Neuronal stem cell (in vitro differentiated cells): Measurements from ENCODE around the gene CEACAM8.
"Not testable (repeated sequence)": the region's sequence is repeated elsewhere in the genome, so short reads cannot be mapped to it uniquely, and the experiment has no call there.

Experiments used
- DNase-seq: peaks from one replicate; pipeline ENCODE4 v3.0.0-alpha.2; 2013; ENCODE audit warnings: low spot score
- H2AFZ ChIP-seq: one replicate; pipeline ENCODE4 v1.6.1; 2013; ENCODE audit warnings: mild to moderate bottlenecking, low read length, inconsistent platforms
- H2AK5ac ChIP-seq: 2 replicates; pipeline ENCODE4 v1.6.1; 2013; ENCODE audit warnings: low read depth, mild to moderate bottlenecking, inconsistent platforms, low read length, moderate library complexity, mixed read lengths
- H2BK120ac ChIP-seq: 2 replicates; pipeline ENCODE4 v1.6.1; 2013; ENCODE audit warnings: low read depth, mild to moderate bottlenecking, inconsistent platforms, low read length, moderate library complexity, mixed read lengths
- H2BK12ac ChIP-seq: one replicate; pipeline ENCODE4 v1.6.1; 2013; ENCODE audit warnings: low read length, inconsistent platforms
- H2BK15ac ChIP-seq: 2 replicates; pipeline ENCODE4 v1.6.1; 2013; ENCODE audit warnings: mild to moderate bottlenecking, low read length, inconsistent platforms, mixed read lengths
- H2BK5ac ChIP-seq: one replicate; pipeline ENCODE4 v1.6.1; 2013; ENCODE audit warnings: inconsistent platforms, mild to moderate bottlenecking, low read length, moderate library complexity
- H3K14ac ChIP-seq: one replicate; pipeline ENCODE4 v1.6.1; 2013; ENCODE audit warnings: low read length, inconsistent platforms
- H3K18ac ChIP-seq: 2 replicates; pipeline ENCODE4 v1.6.1; 2013; ENCODE audit warnings: low read length, inconsistent platforms
- H3K23ac ChIP-seq: 2 replicates; pipeline ENCODE4 v1.6.1; 2013; ENCODE audit warnings: low read depth, mild to moderate bottlenecking, mixed read lengths, low read length, inconsistent platforms; ENCODE audit not compliant: poor library complexity
- H3K27ac ChIP-seq: replicated peaks from 3 replicates; pipeline ENCODE4 v1.5.1; 2013; ENCODE audit warnings: low read length, inconsistent platforms
- H3K27me3 ChIP-seq, 3 experiments: 2 replicates each; pipeline ENCODE4 v1.6.1; 2013; ENCODE audit warnings: low read length in 3 of 3, mild to moderate bottlenecking in 2 of 3, inconsistent platforms in 1 of 3, low read depth in 1 of 3, mixed read lengths in 1 of 3, moderate library complexity in 1 of 3; ENCODE audit not compliant: control insufficient read depth in 3 of 3, insufficient read depth in 3 of 3
- H3K36me3 ChIP-seq, 2 donors: replicated peaks in 1 of 2; 2 replicates each; pipeline ENCODE4 v1.6.1; 2013; ENCODE audit warnings: low read length in 2 of 2; ENCODE audit not compliant: control insufficient read depth in 2 of 2, insufficient read depth in 2 of 2
- H3K4ac ChIP-seq: 2 replicates; pipeline ENCODE4 v1.6.1; 2013; ENCODE audit warnings: inconsistent platforms, mild to moderate bottlenecking, low read length, moderate library complexity
- H3K4me1 ChIP-seq, 2 donors: 1 replicate in 1 of 2; 2 replicates in 1 of 2; pipeline ENCODE4 v1.6.1; 2013; ENCODE audit warnings: low read length in 2 of 2, low read depth in 1 of 2; ENCODE audit not compliant: control insufficient read depth in 2 of 2, insufficient read depth in 1 of 2
- H3K4me2 ChIP-seq: one replicate; pipeline ENCODE4 v1.6.1; 2013; ENCODE audit warnings: mild to moderate bottlenecking, low read length, inconsistent platforms; ENCODE audit not compliant: insufficient read depth, poor library complexity, severe bottlenecking
- H3K4me3 ChIP-seq, 2 donors: 2 replicates each; pipeline ENCODE4 v1.5.1; 2013; ENCODE audit warnings: low read length in 2 of 2, mild to moderate bottlenecking in 2 of 2, inconsistent platforms in 1 of 2, moderate library complexity in 1 of 2
- H3K79me1 ChIP-seq: one replicate; pipeline ENCODE4 v1.6.1; 2013; ENCODE audit warnings: low read depth, mild to moderate bottlenecking, inconsistent platforms, low read length, moderate library complexity
- H3K9ac ChIP-seq: one replicate; pipeline ENCODE4 v1.6.1; 2013; ENCODE audit warnings: mild to moderate bottlenecking, low read depth, low read length, inconsistent platforms; ENCODE audit not compliant: poor library complexity
- H3K9me3 ChIP-seq, 2 donors: replicated peaks in 1 of 2; 2 replicates each; pipeline versions ENCODE3 to v1.6.1; 2013; ENCODE audit warnings: low read length in 2 of 2, mild to moderate bottlenecking in 2 of 2, inconsistent platforms in 1 of 2, low read depth in 1 of 2, mixed read lengths in 1 of 2, moderate library complexity in 1 of 2; ENCODE audit not compliant: control insufficient read depth in 2 of 2, insufficient read depth in 1 of 2
- H4K8ac ChIP-seq: one replicate; pipeline ENCODE4 v1.6.1; 2013; ENCODE audit warnings: low read depth, mild to moderate bottlenecking, inconsistent platforms, low read length, moderate library complexity
- H4K91ac ChIP-seq: one replicate; pipeline ENCODE4 v1.6.1; 2013; ENCODE audit warnings: low read length, low read depth, mild to moderate bottlenecking, inconsistent platforms; ENCODE audit not compliant: poor library complexity
- WGBS, 2 donors: extraction: QIAGEN DNeasy Blood & Tissue Kit; methylation state at CpG; one replicate each; pipeline ENCODE4 v1.1.7; 2013; ENCODE audit warnings: missing lambda C conversion rate in 2 of 2, mixed read lengths in 1 of 2; ENCODE audit not compliant: insufficient read length in 2 of 2, insufficient replicate concordance in 1 of 2; ENCODE audit errors: extremely low coverage in 2 of 2; 5-methylcytosine and 5-hydroxymethylcytosine counted together

The CEACAM8 gene

DNA sequence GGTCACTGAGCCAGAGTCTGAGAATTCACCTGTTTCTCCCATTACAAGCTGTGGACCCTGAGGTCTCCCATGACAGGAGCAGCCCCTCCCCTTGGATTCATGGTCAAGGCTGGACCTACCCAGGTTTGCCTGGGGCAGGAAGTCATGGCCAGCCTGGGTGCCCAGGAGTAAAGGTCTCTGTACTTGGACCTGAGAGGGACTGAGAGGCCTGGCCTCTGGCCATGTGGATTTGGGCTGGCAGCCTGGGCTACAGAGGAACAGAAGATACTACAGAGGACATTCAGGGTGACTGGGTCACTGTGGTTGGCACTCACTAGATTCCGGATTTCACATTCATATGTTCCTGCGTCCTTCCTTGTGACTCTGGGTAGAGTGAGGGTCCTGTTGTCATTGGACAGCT is 31.5 kb upstream of the CEACAM8 start:
- Histone ChIP-seq H2AK5ac (no peak overlapping the region), H3K23ac (no peak overlapping the region), H2BK15ac (no peak overlapping the region), H3K4ac (no peak overlapping the region), H3K4me1 (no peaks in the 10 kb centered on the region), H3K18ac (no peak overlapping the region), H3K36me3 (no peaks in the 10 kb centered on the region), H3K27me3 (peaks cover 0 to 9% (median 0%) of the 10 kb centered on the region in 3 experiments), H4K91ac (no peak overlapping the region), H3K9ac (no peak overlapping the region), H3K14ac (no peak overlapping the region), H2AFZ (no peak overlapping the region), H3K79me1 (no peaks in the 10 kb centered on the region), H3K9me3 (peaks cover 0 to 37% of the 10 kb centered on the region in 2 donors), H3K4me3 (no peak overlapping the region), H2BK120ac (no peak overlapping the region), H3K4me2 (no peak overlapping the region), H2BK12ac (no peak overlapping the region), H2BK5ac (no peak overlapping the region), H3K27ac (no peak overlapping the region), H4K8ac (no peak overlapping the region)
- no CpG with 5 or more reads among the region's 2 CpGs for WGBS, 2 donors
- no peak for DNase-seq

- Histone ChIP-seq H3K14ac (no peak overlapping the region), H3K4ac (no peak overlapping the region), H2BK15ac (no peak overlapping the region), H3K79me1 (no peaks in the 10 kb centered on the region), H2AK5ac (no peak overlapping the region), H3K36me3 (no peaks in the 10 kb centered on the region), H3K23ac (no peak overlapping the region), H2BK5ac (no peak overlapping the region), H2BK12ac (no peak overlapping the region), H3K9ac (no peak overlapping the region), H3K4me1 (no peaks in the 10 kb centered on the region), H3K27ac (no peak overlapping the region), H3K18ac (no peak overlapping the region), H4K8ac (no peak overlapping the region), H2BK120ac (no peak overlapping the region), H2AFZ (no peak overlapping the region), H4K91ac (no peak overlapping the region), H3K9me3 (peaks cover 0 to 9% of the 10 kb centered on the region in 2 donors), H3K4me3 (no peak overlapping the region), H3K27me3 (peaks cover 0 to 4% (median 0%) of the 10 kb centered on the region in 3 experiments), H3K4me2 (no peak overlapping the region)
- DNase-seq = no peak
- no CpG with 5 or more reads among the region's 1 CpG for WGBS, 2 donors
Measured at GRCh38 chr19:42619271-42619670, 24.5 kb upstream of the CEACAM8 start.

GRCh38 chr19:42613666-42614065 is 18.9 kb upstream of the CEACAM8 start:
- Histone ChIP-seq H3K9me3 (peaks cover 0 to 1% of the 10 kb centered on the region in 2 donors), H3K27me3 (no peaks in the 10 kb centered on the region), H2AFZ (no peak overlapping the region), H3K79me1 (no peaks in the 10 kb centered on the region), H3K4me2 (no peak overlapping the region), H2BK120ac (no peak overlapping the region), H3K9ac (no peak overlapping the region), H2BK15ac (no peak overlapping the region), H3K36me3 (no peaks in the 10 kb centered on the region), H4K8ac (no peak overlapping the region), H3K4me1 (no peaks in the 10 kb centered on the region), H3K4me3 (no peak overlapping the region), H3K27ac (no peak overlapping the region), H2AK5ac (no peak overlapping the region), H4K91ac (no peak overlapping the region), H2BK5ac (no peak overlapping the region), H3K18ac (no peak overlapping the region), H2BK12ac (no peak overlapping the region), H3K4ac (no peak overlapping the region), H3K23ac (no peak overlapping the region), H3K14ac (no peak overlapping the region)
- no peak for DNase-seq
- WGBS, 2 donors = no CpG with 5 or more reads among the region's 5 CpGs

GRCh38 chr19:42610401-42610915 is 15.7 kb upstream of the CEACAM8 start:
- H3K27ac ChIP-seq, H4K91ac ChIP-seq, H3K9me3 ChIP-seq, H3K4me1 ChIP-seq, H3K79me1 ChIP-seq, H4K8ac ChIP-seq, H3K9ac ChIP-seq, H3K4ac ChIP-seq, H2BK120ac ChIP-seq, H3K27me3 ChIP-seq, H3K18ac ChIP-seq, H3K4me3 ChIP-seq, H2BK15ac ChIP-seq, DNase-seq, H3K23ac ChIP-seq, H3K14ac ChIP-seq, H2AFZ ChIP-seq, H2BK5ac ChIP-seq, H2AK5ac ChIP-seq, H3K4me2 ChIP-seq, H2BK12ac ChIP-seq, H3K36me3 ChIP-seq: not testable (repeated sequence)
- WGBS, 2 donors = no CpG with 5 or more reads among the region's 33 CpGs
